Urothelium cell line (cell line): ENCODE measurements around the gene EIPR1.

Experiments used
- DNase-seq: peaks from one replicate; pipeline ENCODE4 v3.0.0; 2011; ENCODE audit warnings: low spot score, mixed read lengths
- FAIRE-seq: peaks from 2 replicates; lab custom pipeline; 2011; peaks lifted over from hg19 to GRCh38; lab: Jason Lieb, UNC

The EIPR1 gene

GRCh38 chr2:3223080-3223923 is 154.3 kb downstream of the EIPR1 start:
- FAIRE-seq (no peak), DNase-seq (no peak)

DNA sequence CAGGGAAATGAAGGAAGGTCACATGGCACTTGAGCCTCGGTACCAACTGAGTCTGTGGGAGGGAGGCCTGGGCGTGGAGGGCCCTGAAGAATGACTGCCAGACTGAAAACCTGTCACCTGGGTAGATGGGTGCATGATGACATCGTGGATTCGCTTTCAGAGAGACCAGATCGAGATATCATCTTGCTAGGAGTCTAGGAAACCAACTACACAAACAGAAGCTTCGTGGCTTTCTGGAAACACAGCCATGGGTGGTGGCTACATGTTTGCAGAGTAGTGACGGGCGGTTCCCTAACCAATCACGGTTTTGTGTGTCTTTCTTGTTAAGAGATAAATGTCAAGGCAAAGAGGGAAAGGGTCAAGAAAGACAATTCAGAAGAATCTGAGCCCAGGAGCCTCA is 155.0 kb downstream of the EIPR1 start:
- no peak for DNase-seq
- no peak for FAIRE-seq

DNA sequence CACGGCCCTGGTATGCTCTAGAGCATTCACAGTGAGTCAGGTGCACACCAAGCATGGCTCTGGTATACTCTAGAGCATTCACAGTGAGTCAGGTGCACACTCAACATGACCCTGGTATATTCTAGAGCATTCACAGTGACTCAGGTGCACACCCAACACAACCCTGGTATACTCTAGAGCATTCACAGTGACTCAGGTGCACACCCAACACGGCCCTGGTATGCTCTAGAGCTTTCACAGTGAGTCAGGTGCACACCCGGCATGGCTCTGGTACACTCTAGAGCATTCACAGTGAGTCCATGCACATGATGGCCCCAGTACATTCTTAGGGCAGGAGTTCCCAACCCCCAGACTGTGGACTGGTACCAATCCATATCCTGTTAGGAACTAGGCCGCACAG is 158.1 kb downstream of the EIPR1 start:
- FAIRE-seq (no peak), DNase-seq (no peak)

DNA sequence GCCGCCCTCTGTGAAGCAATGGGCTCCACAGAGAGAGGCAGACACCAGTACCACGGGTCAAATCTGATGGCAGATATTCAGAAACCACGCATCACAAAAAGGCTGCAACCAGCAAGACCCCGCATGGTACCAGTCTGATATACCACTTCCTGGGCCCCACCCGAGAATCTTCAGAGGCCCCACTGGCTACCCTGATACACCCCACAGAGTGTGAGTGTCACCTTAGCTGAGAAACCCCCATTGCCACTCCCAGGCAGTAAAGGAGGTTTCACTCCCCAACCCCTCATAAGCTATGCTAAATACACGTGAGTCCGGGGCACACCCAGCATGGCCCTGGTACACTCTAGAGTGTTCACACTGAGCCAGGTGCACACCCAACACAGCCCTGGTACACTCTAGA is 160.0 kb downstream of the EIPR1 start:
- no peak for FAIRE-seq
- DNase-seq = no peak

DNA sequence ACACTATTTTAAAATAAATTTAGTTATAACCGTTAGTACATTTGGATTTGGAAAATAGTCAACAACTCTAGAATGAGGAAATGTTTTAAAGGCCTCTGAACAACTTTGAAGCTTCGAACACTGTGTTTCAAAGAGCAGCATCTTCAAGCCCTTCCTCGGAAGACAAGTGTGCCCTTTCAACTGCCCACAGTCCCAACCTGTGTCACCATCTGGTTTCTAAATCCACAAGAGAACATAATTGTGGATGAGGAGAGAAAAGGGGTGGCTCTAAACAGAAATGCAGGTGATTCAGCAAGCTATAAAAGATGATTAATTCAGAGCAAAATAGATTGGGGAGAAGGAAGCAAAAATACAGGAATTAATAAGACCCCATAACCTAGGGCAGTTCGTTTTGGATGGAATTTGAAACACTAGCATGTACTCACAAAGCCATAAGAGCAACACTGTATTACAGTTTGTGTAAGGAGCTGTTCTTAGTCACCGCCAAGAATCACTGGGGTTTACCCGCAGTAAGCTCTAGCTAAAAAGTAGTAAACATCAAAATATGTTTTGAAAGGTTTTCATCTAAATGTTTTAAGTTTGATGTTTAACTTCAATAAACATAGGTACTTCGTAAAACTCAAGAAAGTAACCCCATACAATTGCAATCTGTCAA is 160.7 kb downstream of the EIPR1 start:
- DNase-seq = no peak

DNA sequence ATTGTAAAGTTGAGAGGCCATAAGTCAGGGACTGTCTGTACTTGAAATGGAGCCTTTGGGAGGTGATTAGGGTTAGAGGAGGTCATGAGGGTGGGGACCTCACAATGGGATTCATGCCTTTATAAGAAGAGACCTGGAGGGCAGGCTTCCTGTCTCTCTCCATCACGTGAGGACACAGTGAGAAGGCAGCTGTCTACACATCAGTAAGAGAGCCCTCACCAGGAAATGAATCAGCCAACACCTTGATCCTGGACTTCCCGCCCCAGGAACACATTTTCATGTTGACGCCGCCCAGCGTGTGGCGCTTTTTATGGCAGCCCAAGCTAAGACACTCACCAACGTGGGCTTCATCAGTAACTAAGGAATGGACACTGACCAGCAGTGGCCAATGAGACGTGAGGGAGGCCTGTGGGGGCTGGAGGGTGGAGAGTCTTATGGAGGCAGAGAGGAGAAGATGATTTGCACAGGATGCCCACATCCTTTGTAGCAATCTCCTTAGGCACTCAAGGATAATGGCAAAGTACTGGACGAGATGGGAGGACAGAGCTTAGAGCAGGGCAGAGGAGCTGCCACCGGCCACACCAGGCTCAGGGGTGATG is 162.7 kb downstream of the EIPR1 start:
- no peak for FAIRE-seq
- no peak for DNase-seq

More for the DNA sequence above, 160.7 kb downstream of the EIPR1 start:
- no peak for FAIRE-seq

DNA sequence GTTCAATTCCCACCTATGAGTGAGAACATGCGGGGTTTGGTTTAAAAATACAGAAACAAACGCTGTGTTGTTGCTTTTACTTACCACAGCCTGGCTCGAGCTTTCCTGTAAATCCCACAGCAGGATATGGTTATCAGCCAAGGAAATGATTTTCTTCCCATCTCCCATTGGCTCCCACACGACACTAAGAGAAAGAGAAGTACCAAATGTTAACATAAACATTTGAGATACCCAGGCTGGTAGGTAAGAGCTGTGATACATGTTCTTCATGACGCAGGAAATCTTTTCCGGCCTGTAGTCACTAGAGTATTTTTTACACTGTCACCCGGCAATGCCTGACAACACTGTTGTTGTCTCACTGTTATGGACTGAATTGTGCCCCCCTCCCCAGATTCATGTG is 163.6 kb downstream of the EIPR1 start:
- DNase-seq = no peak
- no peak for FAIRE-seq

- no peak for FAIRE-seq
- no peak for DNase-seq
These were observed 164.6 kb downstream of the EIPR1 start for GRCh38 chr2:3212984-3213383.

GRCh38 chr2:3212061-3212362 is 165.6 kb downstream of the EIPR1 start:
- no peak for DNase-seq
- no peak for FAIRE-seq

GRCh38 chr2:3211256-3212060 is 166.2 kb downstream of the EIPR1 start:
- FAIRE-seq (no peak), DNase-seq (no peak)

- FAIRE-seq (no peak), DNase-seq (no peak)
These were observed 167.4 kb downstream of the EIPR1 start for GRCh38 chr2:3210257-3210656.

- FAIRE-seq (no peak), DNase-seq (no peak)
These were observed 168.4 kb downstream of the EIPR1 start for GRCh38 chr2:3209258-3209657.

GRCh38 chr2:3208591-3208990 is 169.0 kb downstream of the EIPR1 start:
- FAIRE-seq = no peak
- DNase-seq = no peak

DNA sequence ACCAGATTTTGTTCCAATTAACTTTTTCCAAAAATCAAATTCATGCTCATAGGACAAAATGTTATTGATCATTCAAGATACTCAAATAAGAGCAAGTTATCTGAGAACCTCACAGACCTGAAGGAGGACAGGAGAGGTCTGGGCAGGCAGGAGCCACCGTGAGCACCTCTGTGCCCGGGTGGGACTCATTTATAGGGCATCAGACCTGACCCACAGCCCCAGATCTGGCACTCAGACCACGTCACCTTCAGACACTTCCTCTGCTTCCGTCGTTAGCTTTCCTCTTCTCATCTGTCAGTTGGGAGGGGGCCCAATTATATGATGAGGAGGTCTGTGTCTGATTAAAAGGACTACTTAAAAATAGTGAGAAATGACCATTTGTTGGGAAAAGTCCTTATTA is 169.4 kb downstream of the EIPR1 start:
- FAIRE-seq (no peak), DNase-seq (no peak)

- no peak for FAIRE-seq
These were observed 170.5 kb downstream of the EIPR1 start for GRCh38 chr2:3207091-3207491.

DNA sequence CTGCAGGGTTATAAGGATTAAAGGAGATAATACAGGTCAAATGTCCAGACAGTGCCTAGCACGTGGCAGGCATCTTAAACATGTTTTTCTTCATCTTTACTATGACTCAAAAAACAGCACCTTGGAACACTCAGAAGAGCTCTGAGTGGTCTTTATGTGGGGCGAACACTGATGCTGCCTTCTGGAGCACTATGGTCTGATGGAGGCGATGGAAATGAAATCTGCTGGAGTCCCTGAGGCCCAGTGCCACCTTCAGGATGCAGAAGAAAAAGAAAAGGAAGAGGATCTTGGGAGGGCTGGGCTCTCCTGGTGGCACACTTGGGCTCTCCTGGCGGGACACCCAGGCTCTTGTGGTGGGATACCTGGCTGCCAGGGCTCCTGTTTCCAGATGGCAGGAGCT is 171.8 kb downstream of the EIPR1 start:
- no peak for FAIRE-seq
- no peak for DNase-seq

More at GRCh38 chr2:3207091-3207491, 170.5 kb downstream of the EIPR1 start:
- no peak for DNase-seq

- no peak for FAIRE-seq
- DNase-seq = no peak
These were observed 173.4 kb downstream of the EIPR1 start for GRCh38 chr2:3204031-3204821.

DNA sequence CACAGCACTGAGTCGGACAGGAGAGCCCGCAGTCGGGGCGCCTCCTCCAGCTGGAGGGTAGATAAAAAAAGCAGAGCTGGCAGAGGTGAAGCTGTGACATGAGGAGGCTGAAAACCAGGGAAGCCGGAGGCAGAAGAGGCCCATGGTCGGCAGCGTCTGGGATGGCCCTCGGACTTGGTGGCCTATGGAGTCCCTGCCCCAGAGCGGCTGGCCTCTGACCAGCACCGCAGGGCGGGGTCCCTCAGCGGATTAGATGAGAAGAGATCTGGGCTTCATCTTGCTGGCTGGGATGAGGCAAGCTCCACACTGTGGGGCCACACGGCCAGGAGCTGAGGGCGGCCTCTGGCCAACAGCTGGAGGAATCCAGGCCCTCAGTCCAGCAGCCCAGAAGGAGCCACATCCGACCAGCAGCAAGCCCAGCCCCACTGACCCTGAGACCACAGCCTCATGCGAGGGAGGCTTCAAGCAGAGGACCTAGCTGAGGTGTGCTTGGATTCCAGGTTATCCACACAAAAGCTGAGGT is 174.1 kb downstream of the EIPR1 start:
- DNase-seq = no peak
- FAIRE-seq = no peak

- no peak for DNase-seq
- FAIRE-seq = no peak
These were observed 174.7 kb downstream of the EIPR1 start for GRCh38 chr2:3202926-3203325.

DNA sequence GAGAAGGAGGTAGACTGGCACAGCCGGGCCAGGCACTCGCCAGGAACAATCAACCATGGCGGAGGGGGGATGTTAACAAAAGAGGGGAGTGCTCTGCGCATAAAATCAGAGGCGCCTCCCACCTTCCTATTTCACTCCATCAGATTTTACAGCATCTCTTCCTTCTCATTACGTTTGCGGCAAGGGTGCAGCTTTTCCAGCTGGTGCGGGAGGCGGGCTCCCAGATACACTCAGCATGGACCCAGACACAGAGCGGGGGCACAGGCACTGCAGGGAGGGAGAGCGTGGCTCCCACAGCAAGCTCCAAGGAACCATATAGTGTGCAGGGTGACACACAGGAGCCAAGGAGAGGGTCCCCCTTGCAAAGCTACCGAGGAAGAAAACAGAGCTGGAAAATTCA is 176.3 kb downstream of the EIPR1 start:
- FAIRE-seq = no peak
- no peak for DNase-seq
